GM12874 (cell line): ENCODE data around the gene MEGF6.

ENCODE experiments used
- TF ChIP-seq, protein P1 (sequence below): IDR thresholded peaks from 2 replicates; pipeline ENCODE4 v1.5.1; 2011; ENCODE audit warnings: low read depth, mild to moderate bottlenecking, control low read depth, low read length, moderate library complexity; ENCODE audit not compliant: insufficient read depth

The MEGF6 gene

GRCh38 chr1:3463408-3463863, 147.9 kb downstream of the MEGF6 start:
- TF ChIP-seq, protein P1, sequence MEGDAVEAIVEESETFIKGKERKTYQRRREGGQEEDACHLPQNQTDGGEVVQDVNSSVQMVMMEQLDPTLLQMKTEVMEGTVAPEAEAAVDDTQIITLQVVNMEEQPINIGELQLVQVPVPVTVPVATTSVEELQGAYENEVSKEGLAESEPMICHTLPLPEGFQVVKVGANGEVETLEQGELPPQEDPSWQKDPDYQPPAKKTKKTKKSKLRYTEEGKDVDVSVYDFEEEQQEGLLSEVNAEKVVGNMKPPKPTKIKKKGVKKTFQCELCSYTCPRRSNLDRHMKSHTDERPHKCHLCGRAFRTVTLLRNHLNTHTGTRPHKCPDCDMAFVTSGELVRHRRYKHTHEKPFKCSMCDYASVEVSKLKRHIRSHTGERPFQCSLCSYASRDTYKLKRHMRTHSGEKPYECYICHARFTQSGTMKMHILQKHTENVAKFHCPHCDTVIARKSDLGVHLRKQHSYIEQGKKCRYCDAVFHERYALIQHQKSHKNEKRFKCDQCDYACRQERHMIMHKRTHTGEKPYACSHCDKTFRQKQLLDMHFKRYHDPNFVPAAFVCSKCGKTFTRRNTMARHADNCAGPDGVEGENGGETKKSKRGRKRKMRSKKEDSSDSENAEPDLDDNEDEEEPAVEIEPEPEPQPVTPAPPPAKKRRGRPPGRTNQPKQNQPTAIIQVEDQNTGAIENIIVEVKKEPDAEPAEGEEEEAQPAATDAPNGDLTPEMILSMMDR = no peak

DNA sequence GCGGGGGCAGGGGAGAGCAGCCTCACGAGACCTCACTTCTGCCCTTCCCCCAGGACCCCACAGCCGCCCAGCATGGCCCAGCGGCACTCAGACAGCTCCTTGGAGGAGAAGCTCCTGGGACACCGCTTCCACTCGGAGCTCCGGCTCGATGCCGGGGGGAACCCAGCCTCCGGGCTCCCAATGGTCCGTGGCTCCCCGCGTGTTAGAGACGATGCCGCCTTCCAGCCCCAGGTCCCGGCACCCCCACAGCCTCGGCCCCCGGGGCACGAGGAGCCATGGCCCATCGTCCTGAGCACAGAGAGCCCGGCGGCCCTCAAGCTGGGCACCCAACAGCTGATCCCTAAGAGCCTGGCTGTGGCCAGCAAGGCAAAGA, 148.3 kb downstream of the MEGF6 start:
- TF ChIP-seq, protein P1 = no peak

- TF ChIP-seq, protein P1 = no peak
Observed at GRCh38 chr1:3462356-3463012, 148.8 kb downstream of the MEGF6 start.

- TF ChIP-seq, protein P1 = no peak
Observed at GRCh38 chr1:3461934-3462275, 149.4 kb downstream of the MEGF6 start.

DNA sequence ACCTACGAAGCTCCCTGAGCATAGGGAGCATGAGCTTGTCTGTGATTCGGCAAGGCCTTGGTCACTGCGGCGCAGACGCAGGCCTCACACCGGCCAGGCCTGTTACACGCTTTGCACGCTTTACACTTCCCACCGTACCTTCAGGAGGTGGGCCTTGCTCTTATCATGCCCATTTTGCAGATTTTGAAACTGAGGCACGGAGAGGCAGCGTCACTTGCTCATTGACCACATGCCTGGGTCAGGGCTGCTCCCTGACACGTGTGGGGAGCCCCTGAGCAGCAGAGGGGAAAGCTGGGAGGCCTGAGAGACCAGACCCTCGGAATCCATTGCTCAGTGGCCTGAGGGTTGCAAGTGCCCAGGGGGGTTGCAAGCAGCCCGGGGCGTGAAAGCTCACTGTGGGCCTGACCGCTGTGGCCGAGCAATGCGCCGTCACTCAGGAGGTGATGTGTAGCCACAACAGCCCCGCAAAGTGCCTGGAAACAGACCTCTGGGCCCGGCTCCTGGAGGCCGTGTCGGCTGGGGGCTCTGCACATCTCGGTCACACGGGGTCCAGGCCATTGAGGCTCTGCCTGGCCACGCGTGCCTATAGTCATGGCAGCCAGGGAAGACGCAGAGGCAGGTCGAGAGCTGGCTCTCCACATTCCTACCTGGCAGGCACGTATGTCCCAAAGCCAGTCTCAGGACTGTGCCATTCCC, 149.9 kb downstream of the MEGF6 start:
- TF ChIP-seq, protein P1 = no peak

DNA sequence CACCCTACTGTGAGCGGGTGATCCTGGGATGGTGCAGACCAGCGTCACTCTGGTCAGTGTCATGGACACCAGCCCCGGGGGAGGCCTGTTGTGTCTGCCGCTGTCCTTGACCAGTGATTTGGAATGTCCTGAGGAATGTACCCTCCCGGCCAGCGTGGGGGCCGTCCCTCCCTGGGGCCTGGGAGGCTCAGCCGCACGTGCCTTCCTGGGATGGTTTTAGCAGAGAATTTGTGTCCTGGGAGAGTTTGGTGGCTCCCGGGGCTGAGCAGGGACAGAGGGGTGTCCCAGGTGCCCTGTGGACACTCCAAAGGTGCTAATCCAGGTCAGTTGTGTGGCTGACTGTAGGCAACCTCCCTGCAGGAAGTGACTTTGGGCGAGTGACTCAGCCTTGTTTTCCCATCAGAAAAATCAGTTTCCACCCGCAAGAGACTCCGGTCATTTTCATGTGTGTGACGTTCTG, 150.6 kb downstream of the MEGF6 start:
- TF ChIP-seq, protein P1 = no peak

DNA sequence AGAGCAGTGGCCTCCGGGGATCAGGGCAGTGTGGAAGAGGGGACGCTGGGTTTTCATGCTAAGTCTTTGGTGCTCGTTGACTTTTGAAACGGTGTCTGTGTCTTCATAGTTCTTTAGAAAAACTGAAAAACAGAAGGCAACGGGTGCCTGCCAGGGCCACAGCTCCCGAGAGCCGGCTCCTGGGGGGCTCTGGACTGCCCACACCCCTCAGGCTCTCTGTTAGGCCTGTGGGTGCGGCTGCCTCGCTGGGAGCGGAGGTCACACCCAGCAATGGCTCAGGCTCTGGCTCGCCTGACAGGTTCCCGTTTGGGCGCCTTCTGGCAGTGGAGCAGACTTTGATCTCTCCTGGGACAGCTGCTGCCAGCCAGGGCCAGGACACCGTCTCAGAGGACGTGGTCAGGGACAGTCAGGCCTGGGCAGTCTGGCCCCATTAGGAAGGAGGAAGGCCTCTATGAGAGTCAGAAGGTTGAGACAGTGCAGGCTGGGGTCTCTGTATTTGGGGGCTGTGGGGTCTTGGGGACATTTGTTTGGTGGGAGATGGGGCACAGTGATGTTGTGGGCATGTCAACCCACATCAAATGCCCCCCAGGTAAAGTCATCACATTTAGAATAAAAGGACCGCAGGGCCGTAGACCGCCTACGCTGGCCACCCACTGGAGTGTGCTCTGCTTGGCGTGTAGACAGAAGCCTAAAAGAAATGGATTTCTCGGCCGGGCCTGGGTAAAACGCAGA, 151.2 kb downstream of the MEGF6 start:
- TF ChIP-seq, protein P1 = no peak
